Endothelial cell of umbilical vein (primary cell): Measurements from ENCODE around the gene TAF3. TPM values are rescaled to one million over a fixed set of nuclear protein-coding genes. Genes with fewer than 3 reads are reported as not detected.

Experiments used
- BruUV-seq: library from RNA; stranded (reverse); fragments of 400-500 nt; replicated peaks from 2 replicates; lab custom pipeline; 2021; lab: Mats Ljungman, UMichigan
- CTCF ChIA-PET: fragments of 300-600, 350-600 bp; sonication (Branson Sonifier 250); formaldehyde crosslinking; loops from one replicate; lab custom pipeline; 2021; ENCODE audit warnings: antibody characterized with exemption, inconsistent platforms; lab: Charles Lee
- POLR2A ChIA-PET: fragments of 300-600, 350-600 bp; sonication (Branson Sonifier 250); formaldehyde crosslinking; loops from one replicate; lab custom pipeline; 2021; ENCODE audit warnings: antibody characterized with exemption, inconsistent platforms; lab: Charles Lee
- DNase-seq: peaks from one replicate; pipeline ENCODE4 v3.0.0-alpha.2; 2011; ENCODE audit warnings: low read depth, low spot score
- FAIRE-seq: peaks from 2 replicates; lab custom pipeline; 2011; peaks lifted over from hg19 to GRCh38; lab: Jason Lieb, UNC
- H2AFZ ChIP-seq: 2 replicates; pipeline ENCODE4 v1.6.0; 2012; ENCODE audit warnings: low read depth, low read length, control low read depth, inconsistent platforms
- H3K27ac ChIP-seq: 2 replicates; pipeline ENCODE4 v1.5.1; 2011; ENCODE audit warnings: low read depth, mild to moderate bottlenecking, control low read depth, low read length, moderate library complexity; ENCODE audit not compliant: insufficient read depth
- H3K27me3 ChIP-seq, 2 experiments: 2 replicates each; pipeline versions ENCODE4 v1.6.0 to v1.6.1; 2011; ENCODE audit warnings: low read length in 2 of 2, mixed read lengths in 1 of 2; ENCODE audit not compliant: control insufficient read depth in 2 of 2, insufficient read depth in 2 of 2
- H3K36me3 ChIP-seq, 2 experiments: 2 replicates in 1 of 2; 3 replicates in 1 of 2; pipeline ENCODE4 v1.5.1; 2011; ENCODE audit warnings: low read length in 2 of 2, mild to moderate bottlenecking in 1 of 2, moderate library complexity in 1 of 2; ENCODE audit not compliant: control insufficient read depth in 2 of 2, insufficient read depth in 2 of 2; ENCODE audit errors: extremely low read depth in 1 of 2
- H3K4me1 ChIP-seq: 3 replicates; pipeline ENCODE4 v1.5.1; 2011; ENCODE audit warnings: mild to moderate bottlenecking, low read length; ENCODE audit not compliant: control insufficient read depth, insufficient read depth; ENCODE audit errors: extremely low read depth
- H3K4me2 ChIP-seq: 2 replicates; pipeline ENCODE4 v1.6.1; 2011; ENCODE audit warnings: low read length, control low read depth, mixed read lengths; ENCODE audit not compliant: insufficient read depth
- H3K4me3 ChIP-seq, 3 experiments: fragments of 200-600 bp in 1 of 3; sonication (generic), shearing (Covaris generic) in 1 of 3; replicated peaks in 1 of 3; 2 replicates each; pipeline ENCODE4 v1.5.1; 2011 to 2016; ENCODE audit warnings: control low read depth in 3 of 3, low read length in 3 of 3, mild to moderate bottlenecking in 2 of 3, inconsistent platforms in 1 of 3, low read depth in 1 of 3, moderate library complexity in 1 of 3; ENCODE audit not compliant: insufficient read depth in 1 of 3
- H3K79me2 ChIP-seq: 2 replicates; pipeline ENCODE4 v1.6.0; 2012; ENCODE audit warnings: low read length, inconsistent platforms; ENCODE audit not compliant: control insufficient read depth, insufficient read depth
- H3K9ac ChIP-seq: replicated peaks from 2 replicates; pipeline ENCODE3; 2011; ENCODE audit warnings: low read length, control low read depth; ENCODE audit not compliant: insufficient read depth; ENCODE audit errors: extremely low read depth
- H3K9me1 ChIP-seq: replicated peaks from 3 replicates; pipeline ENCODE4 v1.6.0; 2011; ENCODE audit warnings: mild to moderate bottlenecking, low read length; ENCODE audit not compliant: control insufficient read depth, insufficient read depth; ENCODE audit errors: extremely low read depth
- H3K9me3 ChIP-seq: replicated peaks from 2 replicates; pipeline ENCODE4 v1.5.1; 2012; ENCODE audit warnings: low read length, inconsistent platforms; ENCODE audit not compliant: control insufficient read depth, insufficient read depth
- H4K20me1 ChIP-seq: replicated peaks from 2 replicates; pipeline ENCODE3; 2011; ENCODE audit warnings: mild to moderate bottlenecking, low read length; ENCODE audit not compliant: control insufficient read depth, insufficient read depth; ENCODE audit errors: extremely low read depth
- CTCF ChIP-seq, 2 donors: IDR thresholded peaks; 1 replicate in 1 of 2; 2 replicates in 1 of 2; pipeline ENCODE4 v1.5.1; 2011; ENCODE audit warnings: low read length in 2 of 2, mild to moderate bottlenecking in 2 of 2, moderate library complexity in 2 of 2, control low read depth in 1 of 2, inconsistent platforms in 1 of 2, low read depth in 1 of 2; ENCODE audit not compliant: insufficient read depth in 1 of 2; ENCODE audit errors: extremely low read depth in 1 of 2
- EZH2 ChIP-seq: IDR thresholded peaks from 2 replicates; pipeline ENCODE4 v1.6.1; 2012; ENCODE audit warnings: borderline replicate concordance, low read depth, mild to moderate bottlenecking, moderate library complexity, low read length, inconsistent platforms; ENCODE audit not compliant: severe bottlenecking
- FOS ChIP-seq: IDR thresholded peaks from 2 replicates; pipeline ENCODE4 v1.6.1; 2011; ENCODE audit warnings: mild to moderate bottlenecking, low read length, moderate library complexity, borderline replicate concordance; ENCODE audit not compliant: insufficient read depth
- GATA2 ChIP-seq: IDR thresholded peaks from 2 replicates; pipeline ENCODE4 v1.7.0; 2011; ENCODE audit warnings: low read depth, mild to moderate bottlenecking, moderate library complexity, mixed read lengths, low read length; ENCODE audit not compliant: insufficient read length, insufficient read depth
- JUN ChIP-seq: IDR thresholded peaks from 2 replicates; pipeline ENCODE4 v1.6.1; 2011; ENCODE audit warnings: borderline replicate concordance, low read depth; ENCODE audit not compliant: insufficient read length, insufficient read depth
- MAX ChIP-seq: IDR thresholded peaks from 2 replicates; pipeline ENCODE4 v1.6.1; 2011; ENCODE audit not compliant: insufficient read depth, insufficient read length
- MYC ChIP-seq: IDR thresholded peaks from one replicate; pipeline ENCODE4 v1.6.1; 2011; ENCODE audit warnings: mild to moderate bottlenecking, low read depth, low read length
- POLR2A ChIP-seq: IDR thresholded peaks from 2 replicates; pipeline ENCODE4 v1.6.1; 2012; ENCODE audit warnings: low read depth, mild to moderate bottlenecking, control low read depth, low read length
- POLR2AphosphoS5 ChIP-seq: IDR thresholded peaks from 2 replicates; pipeline ENCODE4 v1.6.1; 2012; ENCODE audit warnings: low read depth, mild to moderate bottlenecking, control low read depth, low read length, moderate library complexity; ENCODE audit not compliant: insufficient read depth
- dilution Hi-C: fragments of 300-500 bp; cut with MboI; formaldehyde crosslinking; loops from one replicate; pipeline ENCODE4 v1.15.0; 2019; ENCODE audit warnings: low sequenced_read_pairs; ENCODE audit not compliant: extremely low pct_ligation_motif_present
- intact Hi-C: fragments of 100-400 bp; cut with micrococcal nuclease; formaldehyde crosslinking; loops from one replicate; pipeline ENCODE4 v1.10.0; 2022
- polyA plus RNA-seq, 4 experiments: library from polyadenylated mRNA; depleted of rRNA in 3 of 4; stranded (reverse) in 3 of 4; unstranded in 1 of 4; fragments of >200 nt; gene quantifications; 2 replicates each; pipeline versions ENCODE4 v1.2.1 to v1.2.3, GENCODE V29; 2011 to 2012; ENCODE audit warnings: missing spikeins in 1 of 4
- total RNA-seq: library from RNA; stranded (reverse); gene quantifications from 2 replicates; pipeline ENCODE4 v1.2.3, GENCODE V29; 2021

TAF3 gene
- total and polyA plus RNA-seq, 2 donors (not counting 3 experiments of a cell fraction or from before 2014, with no cell fraction given), result 2.4 to 10.5 TPM

- Histone ChIP-seq H3K27me3 (no peaks in the 10 kb centered on the region), H2AFZ (no peak overlapping the region), H3K27ac (no peak overlapping the region), H3K9me3 (no peaks in the 10 kb centered on the region), H3K9ac (no peak overlapping the region), H4K20me1 (no peaks in the 10 kb centered on the region), H3K4me3 (no peak overlapping the region), H3K9me1 (no peaks in the 10 kb centered on the region), H3K4me2 (no peak overlapping the region), H3K36me3 (no peaks in the 10 kb centered on the region), H3K79me2 (peaks cover 6% of the 10 kb centered on the region), H3K4me1 (peaks cover 13% of the 10 kb centered on the region)
- no peak for FAIRE-seq
- DNase-seq, result no peak
- dilution Hi-C loops (no loop called here), intact Hi-C loops (no loop called here)
- ChIA-PET POLR2A (no interaction called here), CTCF (no interaction called here)
- no peak for TF ChIP-seq POLR2A
- no peak for TF ChIP-seq CTCF (IDR thresholded peaks at IDR 0.05; ENCODE audit: extremely low read depth in 1 of 2, insufficient read depth in 1 of 2, low read depth in 1 of 2, low read length in 2 of 2)
- TF ChIP-seq FOS, result no peak
- TF ChIP-seq GATA2, result no peak
- TF ChIP-seq MAX, result no peak
- no peak for TF ChIP-seq MYC
- no peak for TF ChIP-seq JUN
- no peak for TF ChIP-seq EZH2
- no peak for TF ChIP-seq POLR2AphosphoS5
- no TSS peak for BruUV-seq
Observed at GRCh38 chr10:7890781-7891180, 72.5 kb downstream of the TAF3 start.
